GM21360 (cell line): Measurements from ENCODE around the gene ARHGDIA.

Source experiments
- ATAC-seq: cut with Tn5 transposase; IDR thresholded peaks from one replicate; pipeline ENCODE4 v1.9.1; 2021; ENCODE audit warnings: mild to moderate bottlenecking, moderate library complexity; ENCODE audit not compliant: unreplicated experiment

The ARHGDIA gene

DNA sequence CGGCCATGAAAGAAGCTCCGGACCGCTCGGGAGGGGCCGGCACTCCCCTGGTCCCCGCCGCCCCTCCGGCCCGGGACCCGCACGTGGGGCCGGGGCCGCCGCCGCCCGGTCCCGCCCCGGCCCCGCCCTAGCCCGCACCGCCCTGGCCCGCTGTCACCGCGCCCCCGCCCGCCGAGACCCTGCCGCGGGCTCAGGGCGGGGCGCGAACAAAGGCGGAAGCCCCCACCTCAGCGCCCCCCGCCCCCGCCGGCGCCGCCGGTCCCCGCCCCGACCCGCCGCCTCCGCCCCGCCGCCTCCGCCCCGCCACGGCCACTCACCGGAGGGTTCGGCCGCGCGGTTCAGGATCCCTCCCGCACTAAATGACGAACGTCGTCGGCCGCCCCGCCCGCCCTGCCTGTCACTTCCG, at the start of gene ARHGDIA:
Gene ARHGDIA, minus strand, starts transcription at position 357 of the 406 bp plus-strand sequence. CDS start 1,407 bp downstream, outside the sequence.
- ATAC-seq = no peak

GRCh38 chr17:81918832-81919545, 47.9 kb upstream of the ARHGDIA start:
- no peak for ATAC-seq

- peak; percentile 23 for ATAC-seq
Measured at GRCh38 chr17:81918333-81918669, 47.2 kb upstream of the ARHGDIA start.

GRCh38 chr17:81917565-81918332, 46.6 kb upstream of the ARHGDIA start, which contains the start of gene SIRT7:
Gene SIRT7, minus strand, starts transcription at chr17:81918176. Its CDS starts 45 bp downstream, at chr17:81918131.
- peak; percentile 50 for ATAC-seq

- ATAC-seq = no peak
Measured at GRCh38 chr17:81916234-81917001, 45.3 kb upstream of the ARHGDIA start.

GRCh38 chr17:81915331-81915730, 44.2 kb upstream of the ARHGDIA start:
- no peak for ATAC-seq

- no peak for ATAC-seq
Measured at GRCh38 chr17:81914103-81914850, 43.1 kb upstream of the ARHGDIA start.

GRCh38 chr17:81913394-81914102, 42.4 kb upstream of the ARHGDIA start:
- ATAC-seq = no peak

GRCh38 chr17:81912441-81913309, 41.5 kb upstream of the ARHGDIA start:
- no peak for ATAC-seq

DNA sequence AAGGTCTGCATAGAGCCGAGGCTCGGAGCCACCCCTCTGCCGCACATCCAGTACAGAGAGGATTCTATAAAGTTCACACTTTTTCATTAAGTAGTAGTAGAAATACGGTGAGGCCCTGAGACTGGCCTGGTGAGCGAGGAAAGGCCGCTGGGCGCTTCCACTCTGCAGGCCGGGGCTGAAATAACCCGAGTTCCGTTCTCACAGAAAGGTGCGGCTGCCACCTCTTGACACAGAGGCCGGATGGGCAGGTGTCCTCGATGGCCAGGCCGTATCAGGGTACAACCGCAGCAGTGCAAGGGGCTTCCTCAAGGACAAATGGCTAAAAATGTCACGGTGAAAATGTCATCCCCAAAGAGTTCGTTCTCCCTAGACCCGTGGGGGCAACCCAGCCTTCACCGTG, 40.8 kb upstream of the ARHGDIA start:
- ATAC-seq = no peak

DNA sequence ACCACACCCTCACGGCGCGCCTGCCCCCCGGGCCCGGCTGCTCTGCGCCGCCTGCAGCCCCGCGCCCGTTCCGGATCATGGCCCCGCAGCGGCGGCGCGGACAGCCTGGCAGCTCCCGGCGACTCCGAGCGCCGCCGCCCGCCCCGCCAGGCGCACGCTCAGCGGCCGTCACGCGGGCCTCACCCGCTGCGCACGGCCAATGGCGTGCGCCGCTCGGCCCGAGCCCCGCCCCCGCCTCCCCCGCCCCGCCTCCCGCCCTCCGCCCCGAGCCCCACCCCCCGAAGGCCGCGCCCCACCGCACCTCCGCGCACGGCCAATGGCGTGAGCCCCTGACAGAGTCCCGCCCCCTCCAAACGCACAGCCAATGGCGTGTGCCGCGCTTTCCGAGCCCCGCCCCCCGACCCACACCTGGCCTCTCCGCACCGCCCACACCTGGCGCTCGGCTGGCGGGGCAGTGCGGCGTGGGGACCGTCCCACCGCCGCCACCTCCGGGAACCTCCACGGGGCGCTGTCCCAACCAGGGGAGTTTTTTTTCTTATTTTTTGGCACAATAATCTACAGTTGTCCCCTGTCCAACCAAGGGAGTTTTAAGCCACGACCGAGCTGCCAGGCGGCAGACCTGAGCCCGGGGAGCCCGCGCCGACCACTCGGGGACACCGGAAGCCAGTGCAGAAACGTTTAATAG, 40.3 kb upstream of the ARHGDIA start, which contains the start of gene PCYT2:
Gene PCYT2, minus strand, starts transcription at position 123 of the 685 bp plus-strand sequence. Its CDS starts 44 bp downstream, at position 79.
- peak; percentile 69 for ATAC-seq

DNA sequence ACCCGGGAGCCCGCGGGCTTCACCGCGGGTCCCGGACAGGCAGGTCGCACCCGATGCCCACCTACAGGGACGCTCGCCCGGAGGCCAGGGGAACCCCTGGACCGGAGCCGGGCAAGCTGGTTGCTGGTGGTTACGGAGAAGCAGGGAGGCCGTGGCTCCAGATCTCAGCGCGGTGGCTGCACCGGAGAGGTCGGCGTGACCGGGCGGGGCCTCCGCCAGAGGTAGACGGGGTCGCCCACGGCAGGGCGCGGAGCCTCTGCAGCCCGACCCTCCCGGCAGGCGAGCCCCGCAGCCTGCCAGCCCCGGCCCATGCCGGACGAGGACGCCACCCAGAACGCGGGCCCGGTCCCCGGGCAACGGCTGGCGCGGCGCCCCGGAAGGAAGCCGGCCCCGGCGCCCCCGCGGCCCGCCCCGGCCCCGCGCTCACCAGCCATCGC, 39.7 kb upstream of the ARHGDIA start:
- ATAC-seq = peak; percentile 17

- ATAC-seq = no peak
Measured at GRCh38 chr17:81909966-81910839, 39.1 kb upstream of the ARHGDIA start.

DNA sequence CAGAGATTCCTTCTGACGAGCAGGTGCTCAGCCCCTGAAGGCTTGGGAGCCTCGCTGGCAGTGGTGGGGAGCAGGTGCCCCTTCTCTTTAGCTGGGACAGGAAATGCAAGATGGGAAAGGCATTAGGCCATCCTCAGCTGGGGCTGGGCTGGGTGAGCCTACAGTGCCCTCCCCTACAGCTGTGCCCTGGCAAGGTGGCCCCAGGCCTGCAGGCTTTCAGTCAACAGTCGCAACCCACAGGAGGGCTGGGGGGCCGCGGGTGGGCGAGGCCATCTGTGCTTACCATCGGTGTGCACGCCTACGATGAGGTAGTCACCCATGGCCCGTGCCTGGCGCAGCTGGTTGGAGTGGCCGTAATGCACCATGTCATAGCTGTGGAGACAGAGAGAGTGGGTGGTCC, 38.1 kb upstream of the ARHGDIA start:
- no peak for ATAC-seq

DNA sequence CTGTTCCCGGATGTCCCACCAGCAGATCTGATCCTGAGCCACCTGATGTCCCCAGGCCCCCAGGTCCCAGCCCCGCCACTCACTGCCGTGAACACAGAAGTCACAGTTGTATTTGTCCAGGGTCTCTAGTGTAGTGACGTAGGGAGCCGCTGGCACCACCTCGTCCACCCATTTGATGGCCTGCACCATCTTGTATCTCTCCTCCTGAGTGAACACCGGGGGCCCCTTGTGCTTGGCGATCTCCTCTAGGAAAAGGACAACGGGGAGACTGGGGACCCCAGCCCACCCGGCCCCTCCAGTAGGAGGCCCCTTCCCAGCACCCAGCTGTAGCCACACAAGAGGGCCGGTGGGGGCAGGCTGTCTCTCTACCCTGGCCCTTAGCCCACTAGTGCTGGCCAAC, 37.7 kb upstream of the ARHGDIA start:
- ATAC-seq = no peak

GRCh38 chr17:81907219-81908145, 36.3 kb upstream of the ARHGDIA start:
- no peak for ATAC-seq
